ENCODE data around the gene MANBA. TPM values are rescaled to one million over a fixed set of nuclear protein-coding genes. Genes with fewer than 3 reads are reported as not detected.

The MANBA gene
- total RNA-seq, 1 experiment from 2014 or later = 14.5 TPM

DNA sequence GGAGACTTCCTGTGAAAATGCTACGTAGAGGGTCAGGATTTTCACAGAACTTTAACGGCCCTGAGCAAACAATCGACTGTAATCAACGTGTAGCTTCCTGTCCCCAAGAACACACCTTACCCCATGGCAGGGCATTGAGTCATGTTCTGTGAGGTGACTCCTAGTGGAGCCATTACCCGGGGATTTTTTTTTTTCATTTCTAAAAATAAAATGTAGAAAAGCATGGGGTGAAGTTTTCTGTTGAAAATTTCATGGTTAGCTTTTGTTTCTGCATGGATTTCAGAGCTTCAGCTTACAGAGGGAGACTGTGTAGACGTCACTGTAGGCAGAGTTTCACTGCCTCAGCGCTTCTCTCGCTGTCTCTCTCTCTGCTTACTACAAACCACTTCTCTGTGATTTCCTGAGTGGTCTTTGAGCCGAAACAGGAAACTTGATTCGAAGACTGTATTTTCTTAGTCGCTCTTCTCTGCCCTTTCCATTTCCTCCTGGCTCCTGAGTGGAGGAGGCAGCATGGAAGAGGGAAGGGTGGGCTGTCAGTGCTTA, 147.9 kb downstream of the MANBA start:
- BruUV-seq (replicated peaks) = no TSS peak
- TF ChIP-seq SIN3A (IDR thresholded peaks at IDR 0.05; ENCODE audit: borderline replicate concordance, insufficient read depth, low read depth, low read length) (no peak), TCF7L2 (IDR thresholded peaks at IDR 0.05; ENCODE audit: low read depth, low read length) (no peak), POLR2AphosphoS5 (IDR thresholded peaks at IDR 0.05; ENCODE audit: low read depth, low read length) (no peak)
- TF ChIP-seq, protein P1, sequence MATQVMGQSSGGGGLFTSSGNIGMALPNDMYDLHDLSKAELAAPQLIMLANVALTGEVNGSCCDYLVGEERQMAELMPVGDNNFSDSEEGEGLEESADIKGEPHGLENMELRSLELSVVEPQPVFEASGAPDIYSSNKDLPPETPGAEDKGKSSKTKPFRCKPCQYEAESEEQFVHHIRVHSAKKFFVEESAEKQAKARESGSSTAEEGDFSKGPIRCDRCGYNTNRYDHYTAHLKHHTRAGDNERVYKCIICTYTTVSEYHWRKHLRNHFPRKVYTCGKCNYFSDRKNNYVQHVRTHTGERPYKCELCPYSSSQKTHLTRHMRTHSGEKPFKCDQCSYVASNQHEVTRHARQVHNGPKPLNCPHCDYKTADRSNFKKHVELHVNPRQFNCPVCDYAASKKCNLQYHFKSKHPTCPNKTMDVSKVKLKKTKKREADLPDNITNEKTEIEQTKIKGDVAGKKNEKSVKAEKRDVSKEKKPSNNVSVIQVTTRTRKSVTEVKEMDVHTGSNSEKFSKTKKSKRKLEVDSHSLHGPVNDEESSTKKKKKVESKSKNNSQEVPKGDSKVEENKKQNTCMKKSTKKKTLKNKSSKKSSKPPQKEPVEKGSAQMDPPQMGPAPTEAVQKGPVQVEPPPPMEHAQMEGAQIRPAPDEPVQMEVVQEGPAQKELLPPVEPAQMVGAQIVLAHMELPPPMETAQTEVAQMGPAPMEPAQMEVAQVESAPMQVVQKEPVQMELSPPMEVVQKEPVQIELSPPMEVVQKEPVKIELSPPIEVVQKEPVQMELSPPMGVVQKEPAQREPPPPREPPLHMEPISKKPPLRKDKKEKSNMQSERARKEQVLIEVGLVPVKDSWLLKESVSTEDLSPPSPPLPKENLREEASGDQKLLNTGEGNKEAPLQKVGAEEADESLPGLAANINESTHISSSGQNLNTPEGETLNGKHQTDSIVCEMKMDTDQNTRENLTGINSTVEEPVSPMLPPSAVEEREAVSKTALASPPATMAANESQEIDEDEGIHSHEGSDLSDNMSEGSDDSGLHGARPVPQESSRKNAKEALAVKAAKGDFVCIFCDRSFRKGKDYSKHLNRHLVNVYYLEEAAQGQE (IDR thresholded peaks at IDR 0.05; ENCODE audit: insufficient read depth in 1 of 2, low read depth in 2 of 2, low read length in 1 of 2) = no peak
- TF ChIP-seq, protein P2, sequence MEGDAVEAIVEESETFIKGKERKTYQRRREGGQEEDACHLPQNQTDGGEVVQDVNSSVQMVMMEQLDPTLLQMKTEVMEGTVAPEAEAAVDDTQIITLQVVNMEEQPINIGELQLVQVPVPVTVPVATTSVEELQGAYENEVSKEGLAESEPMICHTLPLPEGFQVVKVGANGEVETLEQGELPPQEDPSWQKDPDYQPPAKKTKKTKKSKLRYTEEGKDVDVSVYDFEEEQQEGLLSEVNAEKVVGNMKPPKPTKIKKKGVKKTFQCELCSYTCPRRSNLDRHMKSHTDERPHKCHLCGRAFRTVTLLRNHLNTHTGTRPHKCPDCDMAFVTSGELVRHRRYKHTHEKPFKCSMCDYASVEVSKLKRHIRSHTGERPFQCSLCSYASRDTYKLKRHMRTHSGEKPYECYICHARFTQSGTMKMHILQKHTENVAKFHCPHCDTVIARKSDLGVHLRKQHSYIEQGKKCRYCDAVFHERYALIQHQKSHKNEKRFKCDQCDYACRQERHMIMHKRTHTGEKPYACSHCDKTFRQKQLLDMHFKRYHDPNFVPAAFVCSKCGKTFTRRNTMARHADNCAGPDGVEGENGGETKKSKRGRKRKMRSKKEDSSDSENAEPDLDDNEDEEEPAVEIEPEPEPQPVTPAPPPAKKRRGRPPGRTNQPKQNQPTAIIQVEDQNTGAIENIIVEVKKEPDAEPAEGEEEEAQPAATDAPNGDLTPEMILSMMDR (IDR thresholded peaks at IDR 0.05) = no peak
- Histone ChIP-seq H3K9me3 (ENCODE audit: control insufficient read depth, insufficient read depth, low read depth, low read length) (no peaks in the 10 kb centered on the region), H3K36me3 (ENCODE audit: control insufficient read depth, insufficient read depth, low read length) (peaks cover 8% of the 10 kb centered on the region), H3K4me1 (ENCODE audit: control insufficient read depth, insufficient read depth, low read length) (no peaks in the 10 kb centered on the region), H3K27ac (ENCODE audit: low read length) (no peak overlapping the region), H3K4me3 (ENCODE audit: low read depth in 2 of 2, low read length in 2 of 2) (no peak overlapping the region), H3K27me3 (ENCODE audit: control insufficient read depth, insufficient read depth, low read length) (no peaks in the 10 kb centered on the region)
- in situ Hi-C loops (cut with HindIII; ENCODE audit: low pct_unique_long_range_greater_than_20kb, low sequenced_read_pairs) = no loop called here
- DNase-seq (ENCODE audit: low read depth, low spot score) (no peak), ATAC-seq (no peak)
- POLR2A ChIA-PET = no interaction called here
- intact Hi-C loops (cut with micrococcal nuclease; ENCODE audit: unreplicated experiment) = loop anchor here (10.0 kb wide), 1 partner anchor 168 kb away; no protein-coding TSS in a partner anchor
- CTCF ChIA-PET = no interaction called here

DNA sequence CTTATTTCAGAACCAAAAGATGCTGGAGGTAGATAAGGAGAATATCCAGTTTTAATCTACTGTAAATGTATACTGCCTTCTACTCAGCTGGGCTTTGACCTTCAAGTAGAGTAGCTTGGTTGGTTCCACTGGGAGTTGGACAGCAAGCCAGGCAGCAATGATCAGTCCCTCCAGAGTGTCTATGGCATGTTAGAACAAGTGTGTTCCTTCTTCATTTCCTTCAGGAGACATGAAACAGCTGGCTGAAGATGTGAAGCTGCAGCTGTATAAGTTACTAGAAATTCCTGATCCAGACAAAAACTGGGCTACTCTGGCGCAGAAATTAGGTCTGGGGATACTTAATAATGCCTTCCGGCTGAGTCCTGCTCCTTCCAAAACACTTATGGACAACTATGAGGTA, 148.6 kb downstream of the MANBA start:
- no peaks in the 10 kb centered on the region for H3K27me3 ChIP-seq (ENCODE audit: control insufficient read depth, insufficient read depth, low read length)
- TF ChIP-seq TCF7L2 (IDR thresholded peaks at IDR 0.05; ENCODE audit: low read depth, low read length) (no peak), SIN3A (IDR thresholded peaks at IDR 0.05; ENCODE audit: borderline replicate concordance, insufficient read depth, low read depth, low read length) (no peak), POLR2AphosphoS5 (IDR thresholded peaks at IDR 0.05; ENCODE audit: low read depth, low read length) (no peak)
- TF ChIP-seq, protein P2 (IDR thresholded peaks at IDR 0.05) = no peak
- TF ChIP-seq, protein P1 (IDR thresholded peaks at IDR 0.05; ENCODE audit: insufficient read depth in 1 of 2, low read depth in 2 of 2, low read length in 1 of 2) = no peak
- no peak overlapping the region for H3K4me3 ChIP-seq (ENCODE audit: low read depth in 2 of 2, low read length in 2 of 2)
- POLR2A ChIA-PET = no interaction called here
- H3K9me3 ChIP-seq (ENCODE audit: control insufficient read depth, insufficient read depth, low read depth, low read length) = no peaks in the 10 kb centered on the region
- CTCF ChIA-PET = no interaction called here
- no peak for DNase-seq (ENCODE audit: low read depth, low spot score)
- no peaks in the 10 kb centered on the region for H3K4me1 ChIP-seq (ENCODE audit: control insufficient read depth, insufficient read depth, low read length)
- in situ Hi-C loops (cut with HindIII; ENCODE audit: low pct_unique_long_range_greater_than_20kb, low sequenced_read_pairs) (no loop called here), intact Hi-C loops (cut with micrococcal nuclease; ENCODE audit: unreplicated experiment) (loop anchor here (10.0 kb wide), 1 partner anchor 167 kb away; no protein-coding TSS in a partner anchor)
- ATAC-seq = no peak
- H3K27ac ChIP-seq (ENCODE audit: low read length) = no peak overlapping the region
- H3K36me3 ChIP-seq (ENCODE audit: control insufficient read depth, insufficient read depth, low read length) = peaks cover 8% of the 10 kb centered on the region
- BruUV-seq (replicated peaks) = no TSS peak
